ENCODE results near the gene TSEN54. TPM values are rescaled to one million over a fixed set of nuclear protein-coding genes. Genes with fewer than 3 reads are reported as not detected.
A peak's percentile ranks its signal among the peaks of the same experiment; 100 is the strongest.

Gene TSEN54
- total and polyA plus RNA-seq, 2 experiments from 2014 or later: 42.5 to 52.3 TPM

GRCh38 chr17:75478508-75478907 lies 37.8 kb upstream of the TSEN54 start:
- Histone ChIP-seq H2AFZ (no peak overlapping the region), H3K9me3 (ENCODE audit: low read depth) (no peaks in the 10 kb centered on the region), H3K79me2 (peaks cover 27% of the 10 kb centered on the region), H4K20me1 (ENCODE audit: insufficient read depth, poor library complexity, severe bottlenecking) (peaks cover 8% of the 10 kb centered on the region), H3K27me3 (no peaks in the 10 kb centered on the region), H3K4me2 (no peak overlapping the region), H3K36me3 (replicated peaks; ENCODE audit: insufficient read depth, low read depth) (no peaks in the 10 kb centered on the region), H3K27ac (no peak overlapping the region), H3K4me3 (no peak overlapping the region), H3K4me1 (ENCODE audit: insufficient read depth) (peaks cover 28% of the 10 kb centered on the region), H3K9me2 (replicated peaks; ENCODE audit: insufficient read depth) (no peaks in the 10 kb centered on the region)
- DNase-seq (ENCODE audit: low spot score): no peak
- no peak for TF ChIP-seq CTCF (IDR thresholded peaks at IDR 0.05; ENCODE audit: poor library complexity)
- no peak for TF ChIP-seq EZH2 (IDR thresholded peaks at IDR 0.05; ENCODE audit: borderline replicate concordance)
- TF ChIP-seq EZH2phosphoT487 (IDR thresholded peaks at IDR 0.05; ENCODE audit: low read depth, severe bottlenecking, unreplicated experiment): no peak
- 65% methylated on average over 7 of the region's 7 CpGs for WGBS (ENCODE audit: low lambda C conversion rate, missing lambda C conversion rate)

- H3K4me1 ChIP-seq (ENCODE audit: insufficient read depth): peaks cover 28% of the 10 kb centered on the region
- H3K9me3 ChIP-seq (ENCODE audit: low read depth): no peaks in the 10 kb centered on the region
- DNase-seq (ENCODE audit: low spot score): no peak
- H3K4me2 ChIP-seq: no peak overlapping the region
- H3K27ac ChIP-seq: no peak overlapping the region
- H3K79me2 ChIP-seq: peaks cover 38% of the 10 kb centered on the region
- WGBS (ENCODE audit: low lambda C conversion rate, missing lambda C conversion rate): 90% methylated on average over 6 of the region's 6 CpGs
- H4K20me1 ChIP-seq (ENCODE audit: insufficient read depth, poor library complexity, severe bottlenecking): peaks cover 17% of the 10 kb centered on the region
- no peaks in the 10 kb centered on the region for H3K9me2 ChIP-seq (replicated peaks; ENCODE audit: insufficient read depth)
- H3K27me3 ChIP-seq: no peaks in the 10 kb centered on the region
- TF ChIP-seq EZH2phosphoT487 (IDR thresholded peaks at IDR 0.05; ENCODE audit: low read depth, severe bottlenecking, unreplicated experiment) (no peak), EZH2 (IDR thresholded peaks at IDR 0.05; ENCODE audit: borderline replicate concordance) (no peak), CTCF (IDR thresholded peaks at IDR 0.05; ENCODE audit: poor library complexity) (no peak)
- H3K36me3 ChIP-seq (replicated peaks; ENCODE audit: insufficient read depth, low read depth): no peaks in the 10 kb centered on the region
- H2AFZ ChIP-seq: no peak overlapping the region
- H3K4me3 ChIP-seq: no peak overlapping the region
These were observed 36.0 kb upstream of the TSEN54 start for GRCh38 chr17:75480281-75480680.

GRCh38 chr17:75481194-75482068 lies 34.9 kb upstream of the TSEN54 start:
- TF ChIP-seq EZH2phosphoT487 (IDR thresholded peaks at IDR 0.05; ENCODE audit: low read depth, severe bottlenecking, unreplicated experiment): no peak
- TF ChIP-seq CTCF (IDR thresholded peaks at IDR 0.05; ENCODE audit: poor library complexity): no peak
- TF ChIP-seq EZH2 (IDR thresholded peaks at IDR 0.05; ENCODE audit: borderline replicate concordance): no peak
- H3K9me3 ChIP-seq (ENCODE audit: low read depth): no peaks in the 10 kb centered on the region
- no peaks in the 10 kb centered on the region for H3K27me3 ChIP-seq
- 50% methylated on average over 13 of the region's 13 CpGs for WGBS (ENCODE audit: low lambda C conversion rate, missing lambda C conversion rate)
- H2AFZ ChIP-seq: no peak overlapping the region
- peaks cover 28% of the 10 kb centered on the region for H3K4me1 ChIP-seq (ENCODE audit: insufficient read depth)
- H3K27ac ChIP-seq: peak overlapping the region; percentile 37
- no peak overlapping the region for H3K4me3 ChIP-seq
- peak overlapping the region; percentile 25 for H3K4me2 ChIP-seq
- peaks cover 19% of the 10 kb centered on the region for H4K20me1 ChIP-seq (ENCODE audit: insufficient read depth, poor library complexity, severe bottlenecking)
- DNase-seq (ENCODE audit: low spot score): no peak
- peaks cover 38% of the 10 kb centered on the region for H3K79me2 ChIP-seq
- no peaks in the 10 kb centered on the region for H3K9me2 ChIP-seq (replicated peaks; ENCODE audit: insufficient read depth)
- no peaks in the 10 kb centered on the region for H3K36me3 ChIP-seq (replicated peaks; ENCODE audit: insufficient read depth, low read depth)

Measured in hepatocyte (in vitro differentiated cells).